GM19035 (cell line): ENCODE data around the gene DPF3.

Source experiments
- ATAC-seq: cut with Tn5 transposase; IDR thresholded peaks from one replicate; pipeline ENCODE4 v1.9.1; 2021; ENCODE audit not compliant: unreplicated experiment

The DPF3 gene

DNA sequence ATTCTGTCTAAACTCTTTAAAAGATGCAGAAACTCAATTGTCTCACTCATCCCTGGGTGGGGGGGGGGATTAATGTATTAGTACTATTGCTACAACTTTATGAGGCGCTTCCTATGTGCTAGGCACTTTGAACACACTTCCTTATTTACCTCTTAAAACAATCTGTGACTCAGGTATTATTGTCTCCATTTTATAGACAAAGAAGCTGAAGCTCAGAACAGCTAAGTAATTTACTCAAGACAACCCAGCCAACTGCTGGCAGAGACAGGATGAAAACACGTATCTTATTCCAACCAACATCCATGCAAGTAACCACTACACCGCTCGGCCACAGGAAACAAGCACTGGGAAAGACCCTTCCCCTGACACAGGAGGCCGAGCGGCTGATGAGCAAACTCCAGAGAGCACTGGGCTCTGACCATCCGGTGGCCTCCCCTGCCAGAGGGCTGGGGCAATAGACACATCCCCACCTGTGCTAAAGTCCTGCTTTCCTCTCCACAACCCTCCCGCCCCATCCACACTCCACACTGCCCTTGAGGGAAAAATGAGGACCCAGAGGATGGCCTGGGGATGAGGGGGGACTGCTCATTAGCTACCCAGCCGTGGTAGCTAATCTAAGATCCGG, 244.2 kb downstream of the DPF3 start:
- ATAC-seq = no peak

DNA sequence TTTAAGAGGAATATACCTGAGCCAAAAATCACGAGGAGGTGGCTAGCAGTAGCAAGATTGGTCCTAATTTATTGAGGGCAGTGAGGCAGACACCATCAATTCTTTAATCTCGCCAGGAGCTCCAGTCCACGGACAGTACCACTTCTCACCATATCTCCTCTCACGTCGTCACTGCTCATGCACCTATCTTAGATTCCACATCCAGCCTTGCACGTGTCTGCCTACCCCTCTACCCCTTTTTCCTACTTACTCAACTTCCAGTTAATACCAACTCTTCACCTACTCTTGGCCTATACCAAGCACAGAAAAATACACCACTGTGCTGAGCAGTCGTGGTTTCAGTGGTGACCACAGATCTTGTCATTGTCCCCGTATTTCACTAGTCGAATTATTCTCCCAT, 246.1 kb downstream of the DPF3 start:
- no peak for ATAC-seq

DNA sequence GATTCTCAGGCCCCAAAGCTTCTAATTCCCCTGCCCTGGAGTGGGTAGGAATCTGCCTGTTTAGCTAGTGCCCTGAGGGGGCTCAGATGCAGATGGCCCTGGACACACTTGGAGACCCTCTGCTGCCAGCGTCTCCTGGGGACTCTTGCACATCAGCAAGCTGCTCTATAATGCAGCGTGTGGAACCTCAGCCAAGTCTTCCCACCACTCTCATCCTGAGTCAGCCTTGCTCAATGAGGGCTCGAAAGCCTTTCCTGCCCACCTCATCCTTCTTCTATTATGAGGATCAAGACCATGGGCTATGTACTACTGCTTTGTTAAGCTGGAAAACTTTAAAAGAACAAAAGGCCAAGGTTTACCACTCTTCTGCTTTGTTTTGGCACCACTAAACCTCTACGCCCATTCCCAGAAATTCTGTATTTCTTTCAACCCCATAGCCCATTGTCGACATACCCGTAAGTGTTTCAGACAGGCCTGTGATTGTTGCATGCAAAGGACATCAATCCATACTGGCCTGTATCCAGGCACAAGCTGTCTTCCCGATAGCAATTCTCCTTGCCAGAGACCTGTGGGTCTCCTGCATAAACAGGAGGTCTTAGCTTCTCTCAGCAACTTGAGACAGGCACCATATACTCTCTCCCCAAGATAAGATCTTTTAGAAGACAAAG, 246.9 kb downstream of the DPF3 start:
- ATAC-seq = no peak

DNA sequence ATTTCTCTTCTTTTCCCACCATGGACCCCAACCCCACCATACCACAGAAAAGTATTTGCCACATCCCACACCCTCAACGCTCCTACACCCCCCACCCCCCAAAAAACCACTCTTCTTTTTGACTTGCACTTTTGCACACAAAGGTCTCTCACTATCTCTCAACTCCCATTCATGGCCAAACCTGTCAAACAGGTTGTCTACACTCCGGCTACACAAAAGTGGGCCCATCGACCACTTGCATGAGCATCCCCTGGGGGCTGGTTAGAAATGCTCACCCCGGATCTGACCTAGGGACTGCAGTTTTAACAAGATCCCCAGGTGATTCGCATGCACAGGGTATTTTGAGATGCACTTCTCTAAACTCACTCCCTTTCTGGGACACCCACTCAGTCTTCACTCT, 248.2 kb downstream of the DPF3 start:
- no peak for ATAC-seq

DNA sequence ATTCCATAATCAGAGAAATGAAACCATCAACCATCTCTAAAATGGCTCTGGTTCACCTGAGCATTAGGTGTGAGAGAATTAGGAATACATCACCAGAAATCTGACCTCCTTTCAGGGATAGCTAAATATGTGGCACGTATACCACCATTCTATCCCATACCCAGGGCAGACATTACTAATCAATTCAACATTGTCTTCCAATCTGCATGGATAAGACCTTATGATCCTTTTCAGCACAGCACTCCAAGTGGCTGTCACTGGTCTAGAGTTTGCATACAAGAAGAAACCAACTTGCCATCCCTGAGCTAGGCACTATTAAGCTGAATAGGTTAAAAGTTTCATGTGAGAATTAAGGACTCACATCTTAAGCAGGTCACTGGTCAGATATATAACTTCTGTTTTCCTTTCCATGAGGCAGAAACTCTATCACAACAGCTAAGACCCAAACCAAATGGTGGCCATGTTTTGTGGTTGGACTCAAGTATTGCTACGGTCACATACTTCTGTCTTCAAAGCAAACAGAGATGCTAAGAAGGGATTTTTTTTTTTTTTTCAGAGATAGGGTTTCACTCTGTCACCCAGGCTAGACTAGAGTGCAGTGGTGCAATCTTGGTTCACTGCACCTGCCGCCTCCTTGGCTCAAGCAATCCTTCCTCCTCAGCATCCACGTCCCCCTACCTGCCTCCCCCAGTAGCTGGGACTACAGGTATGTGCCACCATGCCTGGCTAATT, 249.0 kb downstream of the DPF3 start:
- ATAC-seq = no peak

DNA sequence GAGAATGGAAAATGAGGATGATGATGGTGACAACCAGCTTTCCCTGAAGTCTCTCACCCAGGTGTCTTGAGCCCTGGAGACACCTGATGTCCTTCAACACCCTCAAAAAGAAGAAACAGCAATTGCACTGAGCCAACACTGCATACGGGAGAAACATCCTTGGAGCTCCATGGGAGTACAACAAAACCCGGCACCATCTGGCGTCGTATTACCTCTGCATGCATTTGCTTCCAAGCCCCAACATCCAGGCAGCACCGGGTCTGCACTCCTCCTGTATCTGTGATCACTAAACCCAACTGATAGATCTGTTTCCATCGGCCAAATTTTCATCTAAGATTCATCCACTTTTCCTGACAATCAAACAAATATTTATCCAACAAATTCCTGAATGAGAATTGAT, 249.9 kb downstream of the DPF3 start:
- ATAC-seq = no peak

DNA sequence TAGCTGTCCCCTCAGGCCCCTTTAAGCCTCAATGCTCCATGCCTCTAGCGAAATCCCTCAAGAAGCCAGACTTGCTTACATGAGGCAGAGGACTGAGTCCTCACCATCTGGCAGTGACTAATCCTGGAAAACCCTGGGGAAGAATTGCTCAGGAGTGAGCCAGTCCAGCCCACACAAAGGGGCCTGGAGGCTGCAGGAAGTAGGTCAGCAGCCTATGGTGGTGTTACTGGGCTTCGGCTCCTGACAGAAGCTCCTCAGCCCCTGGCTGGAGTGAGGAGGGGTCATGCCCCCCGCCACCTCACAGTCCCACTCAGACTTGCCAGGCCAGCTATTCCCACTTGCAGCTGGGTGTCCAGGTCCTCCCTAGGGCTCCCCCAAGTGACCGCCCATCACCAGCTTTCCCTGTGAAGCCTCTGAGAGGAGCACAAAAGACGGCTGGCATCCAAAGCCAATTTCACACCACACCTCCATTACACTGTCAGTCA, 250.5 kb downstream of the DPF3 start:
- ATAC-seq = no peak

DNA sequence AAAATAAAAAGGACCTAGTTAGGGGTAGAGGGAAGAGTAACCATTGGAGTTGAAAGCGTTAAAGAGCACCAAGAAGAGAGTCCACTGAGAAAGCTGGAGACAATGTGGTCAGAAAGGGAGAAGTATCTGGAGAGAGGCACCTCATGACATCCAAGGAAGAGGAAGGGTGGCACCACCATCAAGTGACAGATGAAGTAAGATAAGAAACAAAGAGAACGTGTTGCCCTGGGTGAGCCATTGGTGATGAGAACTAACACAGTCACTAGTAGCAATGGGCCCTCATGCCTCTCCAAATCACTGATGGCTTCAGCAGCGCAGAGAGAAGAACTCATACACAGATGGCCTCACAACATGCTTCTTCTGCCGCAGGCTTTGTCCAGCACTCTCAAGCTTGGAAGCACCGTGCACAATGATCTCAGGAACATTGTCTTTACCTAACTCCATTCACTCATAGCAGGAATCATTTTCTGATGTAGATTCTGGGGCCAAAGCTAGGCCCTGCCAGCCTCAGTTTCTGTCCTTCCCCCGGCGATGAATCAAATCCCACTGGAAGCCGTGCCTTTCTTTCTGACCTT, 252.9 kb downstream of the DPF3 start:
- ATAC-seq = no peak

DNA sequence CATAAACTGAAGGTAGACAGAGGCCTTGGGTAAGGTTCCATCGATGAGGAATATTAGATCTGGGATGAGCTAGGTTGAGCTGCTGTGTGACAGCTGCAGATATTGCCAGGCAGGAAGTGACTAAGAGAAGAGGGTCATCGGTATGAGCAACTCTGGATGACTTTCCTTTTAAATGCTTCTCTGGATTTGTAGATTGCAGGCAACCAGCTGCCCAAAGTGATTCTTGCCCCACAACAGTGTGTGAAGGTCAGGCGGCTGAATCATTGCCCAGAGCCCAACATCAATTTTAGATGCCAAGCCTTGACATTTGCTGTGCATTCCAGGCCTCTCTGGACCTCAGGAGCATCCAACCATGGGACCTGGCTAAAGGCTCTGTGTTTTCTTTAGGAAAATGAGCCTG, 255.9 kb downstream of the DPF3 start:
- ATAC-seq = no peak

DNA sequence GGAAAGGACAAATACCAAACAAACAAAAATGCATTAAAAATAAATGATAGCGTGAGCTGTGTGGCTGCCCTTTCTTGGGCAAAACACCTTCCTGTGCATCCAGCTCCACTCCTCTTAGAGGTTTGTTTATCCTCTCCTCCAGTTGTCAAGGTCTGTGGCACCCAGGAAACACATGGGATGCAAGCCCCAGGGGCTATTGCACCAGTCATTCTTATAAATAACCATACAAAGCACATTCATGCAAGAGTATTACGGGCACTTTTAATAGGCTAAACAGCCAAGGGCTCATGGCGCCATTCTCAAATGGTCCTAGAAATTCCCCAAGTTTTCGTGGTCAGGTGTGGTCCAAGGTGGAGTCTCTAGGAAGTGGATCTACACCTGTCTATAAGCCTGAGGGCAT, 257.0 kb downstream of the DPF3 start:
- no peak for ATAC-seq

DNA sequence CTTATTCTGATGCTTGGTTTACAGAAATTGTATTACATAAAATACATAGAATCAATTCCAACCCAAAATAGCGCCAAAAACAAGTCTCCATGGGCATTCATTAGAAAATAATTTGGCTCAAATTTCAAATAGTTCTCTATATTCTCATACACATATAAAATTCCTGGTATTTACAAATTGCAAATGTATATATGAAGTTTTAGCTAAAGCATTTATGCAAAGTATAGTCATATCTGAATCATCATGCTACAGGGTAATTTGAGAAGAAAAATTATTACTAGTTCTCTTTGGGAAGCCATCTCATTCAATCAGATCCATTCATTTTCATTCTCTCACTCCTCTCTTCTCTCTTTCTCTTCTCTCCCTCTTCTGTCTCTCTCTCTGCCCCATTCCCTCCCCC, 257.8 kb downstream of the DPF3 start:
- ATAC-seq = no peak

DNA sequence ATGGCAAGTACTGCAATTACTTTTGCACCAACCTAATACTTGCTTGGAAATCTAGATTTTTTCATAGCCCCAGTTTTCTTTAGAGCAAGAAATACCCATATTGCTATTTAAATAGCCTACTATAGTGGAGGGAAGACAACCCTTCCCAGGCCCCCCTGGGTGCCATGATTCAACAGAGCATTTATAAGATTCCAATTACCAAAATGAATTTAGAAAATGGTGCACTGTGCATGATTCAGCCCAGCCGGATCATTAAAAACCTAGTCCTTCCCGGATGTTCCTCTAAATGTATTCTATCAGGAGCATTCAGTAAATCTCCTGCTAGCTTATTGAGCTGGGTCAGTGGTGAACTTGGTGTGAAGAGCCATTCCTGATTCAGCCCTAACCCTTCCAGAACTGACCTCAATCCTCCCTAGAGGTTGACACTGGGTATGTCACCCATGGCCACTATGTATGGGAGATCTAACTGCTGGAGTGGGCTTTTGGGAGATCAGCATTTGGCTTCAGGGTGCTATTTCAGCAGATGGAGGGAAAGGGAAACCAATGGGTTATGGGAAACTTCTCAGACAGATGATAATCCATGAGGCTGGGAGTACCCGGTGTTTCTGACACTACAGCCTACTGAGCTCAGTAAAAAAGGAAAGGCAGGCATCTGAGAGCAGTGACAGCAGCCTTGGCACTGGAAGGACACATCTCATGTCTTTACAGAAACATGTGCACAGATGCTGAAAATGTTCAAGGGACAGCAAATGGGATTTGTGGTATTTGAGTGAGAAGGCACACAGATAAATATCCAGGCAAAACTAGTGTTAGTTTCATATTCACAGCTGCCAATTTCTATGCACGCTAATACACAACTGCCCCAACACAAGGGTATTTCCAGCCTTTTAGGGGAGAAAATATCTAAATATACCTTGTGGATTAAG, 258.9 kb downstream of the DPF3 start:
- no peak for ATAC-seq

DNA sequence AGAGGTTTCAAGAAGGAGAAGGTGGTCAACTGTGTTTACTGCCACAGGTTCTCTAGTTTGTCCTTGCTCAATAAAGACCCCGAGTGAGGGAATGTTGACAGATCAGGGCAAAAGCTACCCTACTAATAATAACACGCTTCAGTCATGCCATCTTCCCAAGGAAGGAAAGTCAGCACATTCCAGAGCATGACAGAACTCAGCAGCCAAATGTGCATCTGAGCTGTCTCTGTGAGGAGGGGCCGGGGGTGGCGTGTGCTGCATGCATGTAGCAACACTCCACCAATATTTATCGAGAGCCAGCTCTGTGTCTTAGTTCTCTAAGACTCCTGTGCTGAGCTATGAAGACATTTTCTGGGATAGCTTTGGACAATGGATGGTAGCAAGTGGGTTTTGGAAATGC, 260.4 kb downstream of the DPF3 start:
- ATAC-seq = no peak

DNA sequence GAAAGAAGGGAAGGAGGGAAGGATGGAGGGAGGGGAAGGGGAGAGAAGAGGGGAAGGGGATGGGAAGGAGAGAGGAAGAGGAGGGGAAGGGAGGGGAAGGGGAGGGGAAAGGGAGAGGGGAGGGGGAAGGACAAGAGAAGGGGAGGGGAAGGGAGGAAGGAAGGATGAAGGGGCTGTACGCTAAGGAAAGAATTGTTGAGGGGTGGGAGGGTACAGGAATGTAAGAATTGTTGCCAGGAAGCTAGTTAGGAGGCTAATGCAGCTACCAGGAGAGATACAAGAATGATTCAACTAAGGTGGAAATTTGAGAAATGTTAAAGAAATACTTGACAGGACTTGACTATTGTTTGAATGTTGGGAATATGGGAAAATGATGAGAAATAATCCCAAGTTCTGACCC, 261.2 kb downstream of the DPF3 start:
- ATAC-seq = no peak

DNA sequence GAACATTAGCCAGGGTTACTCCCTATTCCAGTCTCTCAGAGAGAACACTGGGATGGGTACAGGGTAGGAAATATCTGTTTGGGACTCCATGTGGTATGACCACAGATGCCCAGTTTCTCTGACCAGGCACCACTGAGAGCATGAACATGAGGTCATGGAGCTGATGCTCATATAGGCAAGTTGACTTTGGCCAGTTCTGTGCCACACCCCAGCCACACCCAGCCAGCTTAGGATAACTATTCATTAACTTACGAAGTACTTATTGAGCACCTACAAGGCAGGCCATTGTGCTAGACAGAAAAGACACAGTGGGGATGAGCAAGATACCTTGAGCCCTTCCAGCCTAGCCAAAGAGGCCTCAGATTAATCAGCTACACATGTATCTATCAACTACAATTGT, 262.5 kb downstream of the DPF3 start:
- no peak for ATAC-seq

DNA sequence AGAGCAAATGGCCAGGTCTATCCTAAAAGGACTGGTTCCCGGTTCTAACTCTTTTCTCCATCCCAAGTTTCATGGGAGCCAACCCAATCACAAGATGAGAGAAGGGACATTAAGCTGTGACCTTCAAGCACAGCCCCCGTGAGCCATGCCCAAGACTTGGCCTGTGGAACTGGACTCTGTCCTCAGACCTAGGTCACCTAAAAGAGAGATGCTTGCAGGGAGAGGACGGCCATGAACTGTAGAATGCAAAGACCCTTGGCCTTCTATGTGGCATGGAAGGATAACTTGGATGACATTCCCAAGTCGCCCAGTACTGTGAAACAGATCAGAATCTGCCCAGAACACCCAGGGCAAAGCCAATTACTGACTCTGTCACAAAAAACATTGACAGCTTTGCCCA, 263.5 kb downstream of the DPF3 start:
- ATAC-seq = no peak

DNA sequence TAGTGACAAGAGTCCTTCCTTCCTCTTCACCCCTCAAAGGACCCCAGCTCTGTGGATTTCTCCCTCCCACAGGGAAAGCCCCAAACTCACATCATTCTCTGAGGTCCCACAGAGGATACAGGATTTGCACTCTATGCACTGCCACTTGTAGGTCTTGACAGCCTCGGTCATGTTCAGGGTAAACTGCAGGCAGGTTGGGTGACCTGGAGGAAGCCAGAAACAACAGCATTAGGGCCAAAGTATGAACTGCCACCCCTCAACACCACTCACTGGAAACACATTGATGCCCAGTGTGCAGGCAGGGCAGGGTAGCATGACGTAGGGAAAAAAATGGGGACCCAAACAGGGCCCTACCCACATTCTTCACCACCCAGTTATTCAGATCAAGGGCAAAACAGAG, 264.4 kb downstream of the DPF3 start:
- ATAC-seq = no peak

DNA sequence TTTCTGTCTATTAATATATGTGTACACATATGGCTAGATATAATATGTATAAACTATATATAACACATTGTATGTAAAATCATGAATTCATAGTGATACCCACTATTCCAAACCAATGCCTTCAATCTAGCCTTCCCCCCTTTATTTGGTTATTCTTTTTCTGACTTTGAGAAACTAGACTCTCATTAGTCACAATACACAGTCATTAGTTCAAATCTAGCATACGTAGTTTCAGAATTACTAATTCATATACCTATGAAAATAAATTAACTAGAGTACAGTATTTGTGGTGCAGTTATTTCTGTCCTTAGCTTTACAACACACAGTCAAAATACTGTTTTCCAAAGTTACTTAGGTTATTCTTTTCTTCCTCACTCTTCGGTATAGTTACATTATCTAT, 268.2 kb downstream of the DPF3 start:
- ATAC-seq = no peak

DNA sequence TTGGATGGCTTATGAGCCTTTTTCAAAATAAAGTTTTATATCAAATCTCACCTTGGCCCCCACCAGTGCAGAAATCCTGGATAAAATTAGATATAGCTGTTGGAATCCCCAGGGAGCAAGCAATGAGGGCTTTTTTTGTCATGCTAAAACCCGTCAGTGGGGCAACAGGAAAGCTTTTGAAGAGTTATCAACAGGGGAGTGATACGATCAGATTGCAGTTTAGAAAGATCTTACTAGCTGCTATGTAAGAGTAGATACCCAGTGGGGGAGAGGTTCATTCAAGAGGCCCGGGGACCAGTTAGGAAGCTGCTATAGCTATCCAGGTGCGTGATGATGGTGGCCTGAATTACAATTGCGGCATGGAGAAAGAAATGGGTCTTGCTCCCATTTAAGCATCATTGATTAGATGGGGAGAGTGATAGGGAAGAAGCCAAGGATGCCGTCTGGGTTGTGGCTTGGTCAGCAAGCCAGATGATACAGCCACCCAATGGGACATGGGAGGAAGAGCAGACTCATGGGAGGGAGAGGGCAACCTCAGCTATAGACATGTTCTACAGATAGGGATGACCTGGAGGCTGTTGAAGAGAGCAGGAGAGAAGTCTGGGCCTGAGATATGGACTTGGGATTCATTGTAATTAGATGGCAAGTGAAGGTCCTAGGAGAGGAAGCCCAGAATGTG, 272.4 kb downstream of the DPF3 start:
- no peak for ATAC-seq

DNA sequence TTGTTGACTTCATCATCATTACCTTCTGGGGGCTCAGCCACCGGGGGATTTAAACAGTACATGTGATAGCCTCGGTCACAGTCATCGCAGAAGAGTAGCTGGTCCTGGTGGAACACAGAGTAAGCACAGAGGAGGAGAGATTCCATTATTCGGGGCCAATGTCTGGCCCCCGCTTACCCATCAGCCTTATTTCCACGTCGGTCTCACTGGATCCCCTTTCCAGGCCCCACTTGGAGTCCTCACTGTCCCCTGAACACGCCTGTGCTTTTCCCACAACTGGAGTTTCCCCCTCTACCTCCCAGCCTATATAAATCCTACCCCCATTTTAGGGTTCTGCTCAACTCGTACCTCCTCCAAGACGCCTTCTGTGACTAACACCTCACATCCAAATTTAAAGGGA, 274.0 kb downstream of the DPF3 start:
- ATAC-seq = no peak
